Activated naive CD8-positive, alpha-beta T cell treated with anti-CD3 and anti-CD28 coated beads for 36 hours (primary cell): ENCODE results near the gene PPFIBP1. TPM values are rescaled to one million over a fixed set of nuclear protein-coding genes. Genes with fewer than 3 reads are reported as not detected.
"Not testable (repeated sequence)": the region's sequence is repeated elsewhere in the genome, so short reads cannot be mapped to it uniquely, and the experiment has no call there.

Experiments
- DNase-seq: peaks from one replicate; pipeline ENCODE4 v3.0.0; 2021
- H3K27ac Mint-ChIP-seq: one replicate; pipeline ENCODE4 v1.8.0; 2022; ENCODE audit warnings: mild to moderate bottlenecking, moderate library complexity, mixed read lengths
- H3K27me3 Mint-ChIP-seq: one replicate; pipeline ENCODE4 v1.8.0; 2022; ENCODE audit warnings: mild to moderate bottlenecking, mixed read lengths
- H3K36me3 Mint-ChIP-seq: one replicate; pipeline ENCODE4 v1.8.0; 2021; ENCODE audit warnings: mild to moderate bottlenecking, mixed read lengths
- H3K4me1 Mint-ChIP-seq: one replicate; pipeline ENCODE4 v1.8.0; 2021; ENCODE audit warnings: mixed read lengths
- H3K4me3 Mint-ChIP-seq: one replicate; pipeline ENCODE4 v1.8.0; 2022; ENCODE audit warnings: mild to moderate bottlenecking, moderate library complexity, mixed read lengths
- H3K9me3 Mint-ChIP-seq: one replicate; pipeline ENCODE4 v1.8.0; 2022; ENCODE audit warnings: mixed read lengths
- total RNA-seq, 2 experiments: library from RNA; stranded (reverse); gene quantifications; one replicate each; pipeline ENCODE4 v1.2.3, GENCODE V29; 2021

Gene PPFIBP1
- total RNA-seq, 2 experiments from 2014 or later, result 22.2 to 22.5 TPM

- Mint-ChIP-seq H3K4me1 (peaks cover 24% of the 10 kb centered on the region), H3K4me3 (peak overlapping the region; percentile 92), H3K27me3 (peaks cover 13% of the 10 kb centered on the region), H3K36me3 (no peaks in the 10 kb centered on the region), H3K9me3 (no peaks in the 10 kb centered on the region), H3K27ac (no peak overlapping the region)
- no peak for DNase-seq
Observed at GRCh38 chr12:27524494-27524835, 459 bp downstream of the PPFIBP1 start.

- Mint-ChIP-seq H3K4me3 (peak overlapping the region; percentile 92), H3K27me3 (peaks cover 8% of the 10 kb centered on the region), H3K4me1 (peaks cover 26% of the 10 kb centered on the region), H3K27ac (no peak overlapping the region), H3K9me3 (no peaks in the 10 kb centered on the region), H3K36me3 (no peaks in the 10 kb centered on the region)
- DNase-seq, result no peak
Observed at GRCh38 chr12:27524839-27525753, 1.1 kb downstream of the PPFIBP1 start.

- H3K9me3 Mint-ChIP-seq, result no peaks in the 10 kb centered on the region
- peaks cover 34% of the 10 kb centered on the region for H3K4me1 Mint-ChIP-seq
- H3K36me3 Mint-ChIP-seq, result no peaks in the 10 kb centered on the region
- H3K27ac Mint-ChIP-seq, result no peak overlapping the region
- no peak for DNase-seq
- no peak overlapping the region for H3K4me3 Mint-ChIP-seq
- H3K27me3 Mint-ChIP-seq, result peaks cover 8% of the 10 kb centered on the region
Observed at GRCh38 chr12:27527512-27527911, 3.5 kb downstream of the PPFIBP1 start.

- H3K27me3 Mint-ChIP-seq, result peaks cover 8% of the 10 kb centered on the region
- no peak for DNase-seq
- H3K27ac Mint-ChIP-seq, result no peak overlapping the region
- H3K4me1 Mint-ChIP-seq, result peaks cover 33% of the 10 kb centered on the region
- peaks cover 2% of the 10 kb centered on the region for H3K9me3 Mint-ChIP-seq
- H3K36me3 Mint-ChIP-seq, result no peaks in the 10 kb centered on the region
- H3K4me3 Mint-ChIP-seq, result no peak overlapping the region
Observed at GRCh38 chr12:27528788-27529187, 4.8 kb downstream of the PPFIBP1 start.

DNA sequence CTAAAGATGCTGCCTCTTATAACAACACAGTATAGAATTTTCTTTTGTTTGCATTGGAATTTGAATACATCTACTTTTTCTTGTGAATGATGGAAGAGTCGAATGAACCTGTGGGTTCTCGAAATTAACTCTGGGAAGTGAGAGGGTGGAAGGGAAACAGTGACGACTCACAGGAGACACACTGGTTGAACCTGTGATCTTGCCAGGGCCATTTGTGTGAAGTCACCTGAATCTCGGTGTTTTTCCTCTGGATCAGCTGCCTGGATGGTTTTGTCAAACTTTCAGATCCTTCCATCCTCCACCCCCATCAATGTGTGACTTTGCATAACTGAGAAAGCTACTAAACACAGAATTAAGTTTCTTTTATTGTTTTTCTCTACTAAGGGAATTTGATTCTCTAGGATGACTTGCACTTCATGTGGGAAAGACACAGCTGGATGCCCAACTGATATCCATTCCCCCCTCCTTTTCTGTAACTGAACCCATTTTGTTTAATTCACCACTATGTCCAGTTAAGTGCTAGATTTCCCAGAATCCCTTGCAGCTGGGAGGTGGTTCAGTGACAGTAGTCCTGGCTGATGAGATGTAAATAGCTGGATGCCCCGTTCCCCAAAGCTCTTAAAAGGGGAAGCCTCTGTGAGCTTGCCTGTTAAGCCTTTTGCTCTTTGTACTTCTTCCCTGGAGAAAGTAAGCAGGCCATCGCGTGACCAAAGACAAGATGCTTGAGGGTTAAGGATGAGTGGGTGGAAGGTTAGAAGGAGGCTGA, 6.3 kb downstream of the PPFIBP1 start:
- H3K4me3 Mint-ChIP-seq, result no peak overlapping the region
- DNase-seq, result no peak
- no peaks in the 10 kb centered on the region for H3K36me3 Mint-ChIP-seq
- peaks cover 8% of the 10 kb centered on the region for H3K27me3 Mint-ChIP-seq
- peaks cover 42% of the 10 kb centered on the region for H3K4me1 Mint-ChIP-seq
- peaks cover 2% of the 10 kb centered on the region for H3K9me3 Mint-ChIP-seq
- H3K27ac Mint-ChIP-seq, result no peak overlapping the region

GRCh38 chr12:27531896-27532295, 7.9 kb downstream of the PPFIBP1 start:
- no peak overlapping the region for H3K4me3 Mint-ChIP-seq
- peaks cover 2% of the 10 kb centered on the region for H3K9me3 Mint-ChIP-seq
- H3K36me3 Mint-ChIP-seq, result peaks cover 4% of the 10 kb centered on the region
- H3K27ac Mint-ChIP-seq, result no peak overlapping the region
- H3K4me1 Mint-ChIP-seq, result peaks cover 42% of the 10 kb centered on the region
- H3K27me3 Mint-ChIP-seq, result no peaks in the 10 kb centered on the region
- no peak for DNase-seq

GRCh38 chr12:27534060-27534764, 10.2 kb downstream of the PPFIBP1 start:
- Mint-ChIP-seq H3K36me3 (peaks cover 5% of the 10 kb centered on the region), H3K27ac (peak overlapping the region; percentile 61), H3K27me3 (no peaks in the 10 kb centered on the region), H3K4me3 (peak overlapping the region; percentile 40), H3K4me1 (peaks cover 44% of the 10 kb centered on the region), H3K9me3 (peaks cover 2% of the 10 kb centered on the region)
- peak; percentile 53 for DNase-seq

DNA sequence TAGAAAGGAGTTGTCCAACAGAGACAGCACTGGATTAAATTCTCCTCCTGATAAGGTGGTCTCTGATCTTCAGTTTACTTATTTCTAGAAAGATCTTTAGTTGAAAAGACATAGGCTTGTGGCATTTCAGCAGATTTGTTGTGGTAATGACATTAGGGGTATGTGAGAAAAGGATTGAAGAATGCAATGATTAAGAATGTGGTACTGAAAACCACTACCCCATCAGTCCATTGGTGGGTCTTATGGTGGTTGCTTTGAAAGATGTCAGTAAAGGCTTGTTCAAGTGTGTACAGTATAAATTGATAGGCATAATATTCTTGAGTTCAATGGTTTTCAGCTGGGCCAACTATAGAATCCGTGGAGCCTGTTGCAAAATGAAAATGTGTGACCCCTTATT, 10.8 kb downstream of the PPFIBP1 start:
- no peaks in the 10 kb centered on the region for H3K27me3 Mint-ChIP-seq
- peaks cover 44% of the 10 kb centered on the region for H3K4me1 Mint-ChIP-seq
- peaks cover 5% of the 10 kb centered on the region for H3K36me3 Mint-ChIP-seq
- peak overlapping the region; percentile 29 for H3K4me3 Mint-ChIP-seq
- peaks cover 2% of the 10 kb centered on the region for H3K9me3 Mint-ChIP-seq
- H3K27ac Mint-ChIP-seq, result peak overlapping the region; percentile 61
- no peak for DNase-seq

GRCh38 chr12:27535318-27535717, 11.3 kb downstream of the PPFIBP1 start:
- H3K4me1 Mint-ChIP-seq, result peaks cover 40% of the 10 kb centered on the region
- DNase-seq, result no peak
- no peaks in the 10 kb centered on the region for H3K27me3 Mint-ChIP-seq
- peaks cover 5% of the 10 kb centered on the region for H3K36me3 Mint-ChIP-seq
- H3K9me3 Mint-ChIP-seq, result peaks cover 2% of the 10 kb centered on the region
- H3K27ac Mint-ChIP-seq, result no peak overlapping the region
- H3K4me3 Mint-ChIP-seq, result no peak overlapping the region

- H3K9me3 Mint-ChIP-seq, result peaks cover 2% of the 10 kb centered on the region
- H3K27me3 Mint-ChIP-seq, result no peaks in the 10 kb centered on the region
- H3K4me3 Mint-ChIP-seq, result no peak overlapping the region
- no peak overlapping the region for H3K27ac Mint-ChIP-seq
- peaks cover 5% of the 10 kb centered on the region for H3K36me3 Mint-ChIP-seq
- peaks cover 31% of the 10 kb centered on the region for H3K4me1 Mint-ChIP-seq
- no peak for DNase-seq
Observed at GRCh38 chr12:27537855-27538675, 14.1 kb downstream of the PPFIBP1 start.

- Mint-ChIP-seq H3K9me3 (no peaks in the 10 kb centered on the region), H3K27ac (no peak overlapping the region), H3K4me3 (no peak overlapping the region), H3K36me3 (peaks cover 6% of the 10 kb centered on the region), H3K4me1 (peaks cover 22% of the 10 kb centered on the region), H3K27me3 (peaks cover under 1% of the 10 kb centered on the region)
- DNase-seq, result no peak
Observed at GRCh38 chr12:27539191-27539631, 15.2 kb downstream of the PPFIBP1 start.

DNA sequence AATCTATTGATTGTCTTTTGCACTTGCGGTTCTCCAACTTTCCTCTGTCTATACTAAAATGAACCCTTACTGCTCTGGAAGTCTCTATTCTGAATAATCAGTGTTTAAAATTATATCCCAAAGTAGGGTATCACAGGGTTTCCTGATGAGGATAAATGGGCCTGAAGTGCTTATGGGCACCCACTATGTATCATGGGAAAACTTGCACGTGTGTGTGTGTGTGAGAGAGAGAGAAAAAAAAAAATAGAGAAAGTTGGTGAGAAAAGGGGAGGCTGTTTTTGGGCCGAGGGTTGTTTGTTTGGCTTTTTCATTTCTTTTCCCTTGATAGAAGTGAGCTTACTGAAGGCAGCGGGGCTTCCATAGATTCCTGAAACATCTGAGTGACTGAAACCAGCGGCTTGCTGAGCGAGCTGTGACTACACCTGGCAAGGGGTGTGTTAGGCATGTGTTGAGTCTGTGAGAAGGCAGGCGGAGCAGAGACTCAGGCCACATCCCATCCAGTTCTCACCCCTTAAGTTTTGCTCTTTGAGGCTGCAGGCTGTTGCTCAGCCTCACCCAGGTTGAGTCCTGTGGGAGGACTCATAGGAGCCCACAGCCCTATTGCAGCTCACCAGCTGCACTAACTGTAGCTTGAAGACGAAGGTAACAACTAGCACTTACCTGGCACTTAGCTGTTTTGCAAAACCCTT, 17.2 kb downstream of the PPFIBP1 start:
- peaks cover 6% of the 10 kb centered on the region for H3K4me1 Mint-ChIP-seq
- H3K36me3 Mint-ChIP-seq, result peaks cover 12% of the 10 kb centered on the region
- H3K9me3 Mint-ChIP-seq, result peaks cover 2% of the 10 kb centered on the region
- no peak for DNase-seq
- H3K27me3 Mint-ChIP-seq, result peaks cover 5% of the 10 kb centered on the region
- no peak overlapping the region for H3K27ac Mint-ChIP-seq
- H3K4me3 Mint-ChIP-seq, result no peak overlapping the region

DNA sequence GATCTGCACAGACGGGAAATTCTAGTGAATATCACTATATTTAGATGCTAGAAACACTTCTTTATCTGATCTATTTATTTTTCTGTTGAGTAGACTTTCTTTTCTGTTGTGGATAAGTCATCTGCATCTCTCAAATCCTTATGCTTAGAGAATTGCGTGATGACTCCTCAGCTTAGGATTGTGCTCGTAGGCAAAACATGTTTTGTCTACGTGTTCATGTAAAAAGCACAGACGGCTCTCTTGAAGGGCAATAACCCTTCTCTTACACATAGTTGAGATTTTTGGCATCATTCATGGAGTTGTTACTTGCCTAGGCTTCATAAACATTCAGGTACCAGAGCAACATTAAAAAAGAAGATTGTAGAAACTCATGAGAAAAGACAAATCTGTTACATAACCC, 18.6 kb downstream of the PPFIBP1 start:
- H3K4me3 Mint-ChIP-seq, result no peak overlapping the region
- peaks cover 6% of the 10 kb centered on the region for H3K36me3 Mint-ChIP-seq
- peaks cover 6% of the 10 kb centered on the region for H3K4me1 Mint-ChIP-seq
- H3K9me3 Mint-ChIP-seq, result peaks cover 2% of the 10 kb centered on the region
- no peak overlapping the region for H3K27ac Mint-ChIP-seq
- DNase-seq, result no peak
- H3K27me3 Mint-ChIP-seq, result peaks cover 5% of the 10 kb centered on the region

- not testable (repeated sequence) for H3K36me3 Mint-ChIP-seq, DNase-seq, H3K9me3 Mint-ChIP-seq, H3K27ac Mint-ChIP-seq, H3K4me3 Mint-ChIP-seq
- H3K4me1 Mint-ChIP-seq, result peaks cover 13% of the 10 kb centered on the region
- peaks cover 13% of the 10 kb centered on the region for H3K27me3 Mint-ChIP-seq
Observed at GRCh38 chr12:27544858-27545257, 20.9 kb downstream of the PPFIBP1 start.
